ENCODE data around the gene PKM.

Gene PKM

DNA sequence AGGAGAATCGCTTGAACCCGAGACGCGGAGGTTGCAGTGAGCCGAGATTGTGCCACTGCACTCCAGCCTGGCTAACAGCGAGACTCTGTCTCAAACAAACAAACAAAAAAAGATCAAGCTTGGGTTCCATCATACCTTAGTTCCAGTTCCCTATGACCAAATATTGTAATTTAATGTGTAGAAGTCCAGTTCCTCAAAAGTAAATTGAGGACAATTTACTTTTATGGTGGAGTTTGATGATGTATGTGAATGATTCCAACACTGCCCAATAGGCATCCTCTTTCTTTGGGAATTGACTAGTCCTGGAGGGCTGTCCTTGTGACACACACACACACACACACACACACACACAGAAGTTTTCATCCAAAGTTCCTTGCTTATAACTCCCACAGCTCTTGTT is 2.8 kb upstream of the PKM start:
- DNase-seq, result no peak

DNA sequence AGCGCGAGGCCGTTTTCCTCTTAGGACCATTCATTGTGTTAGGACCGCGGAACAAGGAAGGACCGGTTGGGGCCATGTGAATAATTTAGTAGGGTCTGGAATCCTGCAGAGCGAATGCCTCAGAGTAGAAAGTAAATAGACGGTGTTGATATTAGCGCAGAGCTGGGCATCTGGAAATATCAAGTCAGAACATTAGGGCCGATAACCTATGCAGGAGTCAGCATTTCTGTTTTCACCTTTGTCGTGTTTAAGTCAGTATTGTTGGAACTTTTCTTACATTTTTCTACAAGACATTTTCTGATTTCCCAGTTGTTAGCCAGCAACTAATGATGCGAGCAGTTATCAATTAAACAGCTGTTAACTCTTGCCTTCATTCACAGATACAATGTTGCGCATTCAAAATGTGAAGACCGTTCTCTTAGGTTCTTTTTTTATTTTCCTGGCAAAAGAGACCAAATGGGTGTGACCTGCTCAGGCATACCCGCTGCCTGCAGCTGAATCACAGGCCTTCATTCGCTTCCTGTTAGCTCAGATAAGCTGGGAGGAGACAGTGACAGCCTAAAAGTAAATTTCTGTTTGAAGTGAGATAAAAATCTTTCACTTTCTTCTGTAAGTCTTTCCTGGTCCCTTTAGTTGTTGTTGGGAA is 966 bp upstream of the PKM start:
- DNase-seq, result peak; percentile 81

DNA sequence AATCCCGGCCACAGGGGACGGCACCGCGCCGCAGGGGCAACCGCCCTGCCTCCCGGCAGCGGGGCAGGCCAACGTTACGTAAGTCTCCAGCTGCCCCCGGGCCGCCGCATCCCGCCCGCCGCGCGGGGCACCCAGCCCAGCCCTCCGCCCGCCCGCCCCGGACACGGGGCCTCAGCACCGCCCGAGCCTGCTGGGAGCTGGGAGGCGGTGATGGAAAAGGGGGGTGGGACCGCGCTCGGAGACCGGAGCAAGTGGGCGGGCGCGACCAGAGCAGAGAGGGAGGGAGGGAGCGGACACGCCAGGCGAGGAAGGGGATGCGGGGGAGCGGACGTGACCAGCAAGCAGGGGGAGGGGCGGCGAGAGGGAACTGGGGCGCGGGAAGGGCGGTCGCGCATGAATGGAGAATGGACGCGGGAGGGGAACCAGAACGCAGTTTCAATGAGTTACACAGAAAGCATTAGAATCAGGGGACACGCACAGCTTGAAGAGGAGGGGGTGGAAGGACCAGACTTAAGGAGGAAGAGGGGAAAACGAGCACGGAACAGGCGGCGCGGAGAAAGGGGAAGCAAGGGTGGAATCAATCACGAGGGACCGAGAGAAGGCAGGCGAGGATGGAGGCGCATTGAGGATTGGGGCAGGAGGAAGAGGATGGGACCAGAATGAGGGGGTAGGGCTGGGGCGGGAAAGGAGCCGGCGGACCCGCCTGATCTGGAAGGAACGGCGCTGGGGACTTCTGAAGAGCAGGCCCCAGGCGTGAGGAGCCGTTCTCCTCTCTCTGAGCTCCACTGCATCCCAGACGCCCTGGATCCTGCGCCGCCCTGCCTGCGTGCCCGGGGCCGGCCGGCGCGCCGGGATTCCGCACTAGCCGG is 559 bp downstream of the PKM start:
- peak; percentile 95 for DNase-seq

DNA sequence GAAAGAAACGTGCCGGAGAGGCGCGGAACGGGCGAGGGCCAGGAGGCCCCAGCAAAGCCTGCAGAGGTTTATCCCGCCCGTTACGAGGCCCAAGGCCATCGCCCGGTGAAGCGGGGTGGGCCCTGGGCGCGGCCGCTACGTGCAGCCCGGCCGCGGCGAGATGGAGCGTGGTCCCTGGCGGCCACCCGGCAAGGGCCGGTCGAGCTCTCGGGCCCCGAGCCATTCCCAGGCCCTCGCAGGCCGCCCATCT is 1.1 kb downstream of the PKM start:
- no peak for DNase-seq

DNA sequence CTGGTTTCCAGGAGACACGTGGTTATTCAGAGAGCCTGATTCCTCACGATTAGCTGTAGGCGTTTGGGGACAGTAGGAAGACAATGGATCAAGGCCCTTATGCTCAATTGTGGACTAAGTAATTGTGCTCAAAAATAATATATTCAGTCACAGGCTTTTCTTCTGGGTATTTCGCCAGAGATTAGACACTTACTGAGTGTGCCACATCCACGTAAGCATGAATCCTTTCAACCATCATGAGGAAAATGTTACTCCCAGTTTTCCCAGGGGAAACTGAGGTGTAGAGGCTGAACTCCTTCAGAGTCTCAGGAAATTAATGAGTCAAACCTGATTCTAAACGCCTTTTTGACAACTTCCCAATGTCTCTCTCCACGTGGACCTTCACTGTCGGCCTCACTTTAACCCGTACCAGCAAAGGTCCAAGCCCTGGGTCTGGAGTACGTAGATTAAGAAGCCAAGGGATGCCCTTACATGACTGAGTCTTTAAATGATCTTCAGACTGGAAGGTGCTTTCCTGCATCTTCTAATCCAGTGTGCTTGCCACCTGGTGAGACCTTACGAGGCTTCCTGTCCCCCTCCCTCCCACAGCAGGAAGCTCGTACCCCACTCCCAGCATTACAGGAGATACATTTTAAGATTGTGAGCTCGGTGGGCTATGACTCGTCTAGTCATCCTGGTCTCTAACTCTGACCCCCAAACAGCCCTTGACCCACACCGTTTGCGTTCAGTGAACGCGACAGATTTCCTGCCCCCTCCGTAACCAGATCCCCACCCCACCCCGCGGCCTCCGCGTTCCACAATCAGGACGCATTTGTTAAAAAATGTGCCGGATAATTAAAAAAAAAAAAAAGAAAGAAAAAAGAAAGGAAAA is 1.7 kb downstream of the PKM start:
- DNase-seq, result no peak

DNA sequence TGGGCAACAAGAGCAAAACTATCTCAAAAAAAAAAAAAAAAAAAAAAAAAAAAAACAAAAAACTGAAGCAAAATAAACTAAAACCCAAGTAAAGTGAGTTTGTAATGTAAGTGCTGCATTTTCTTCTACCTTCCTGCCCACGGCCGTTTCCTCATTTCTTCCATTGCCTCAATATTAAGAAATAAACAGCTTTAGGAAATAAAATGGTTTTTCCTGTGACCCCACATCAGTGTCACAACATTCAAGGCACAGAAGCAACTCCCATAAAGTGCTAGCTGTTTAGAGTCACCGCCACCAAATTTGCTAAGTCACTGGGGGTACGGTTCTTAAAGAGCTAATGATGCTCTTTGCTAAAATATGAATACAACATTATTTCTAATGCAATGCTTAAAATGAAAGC is 3.3 kb downstream of the PKM start:
- no peak for DNase-seq

DNA sequence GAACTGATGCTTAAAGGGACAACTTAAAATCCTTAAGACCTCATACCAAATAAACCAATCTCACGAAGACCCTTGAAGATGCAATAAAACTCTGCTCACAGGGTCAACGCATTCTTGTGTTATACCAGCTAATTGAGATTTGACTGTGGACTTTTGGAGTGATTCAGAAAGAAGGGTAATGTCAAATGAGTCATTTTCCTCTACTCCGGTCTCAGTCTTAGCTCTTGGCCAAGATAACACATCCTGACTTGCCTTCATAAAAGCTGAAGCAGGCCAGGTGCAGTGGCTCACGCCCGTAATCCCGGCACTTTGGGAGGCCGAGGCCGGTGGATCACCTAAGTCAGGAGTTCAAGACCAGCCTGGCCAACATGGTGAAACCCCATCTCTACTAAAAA is 3.8 kb downstream of the PKM start:
- DNase-seq, result peak; percentile 90

DNA sequence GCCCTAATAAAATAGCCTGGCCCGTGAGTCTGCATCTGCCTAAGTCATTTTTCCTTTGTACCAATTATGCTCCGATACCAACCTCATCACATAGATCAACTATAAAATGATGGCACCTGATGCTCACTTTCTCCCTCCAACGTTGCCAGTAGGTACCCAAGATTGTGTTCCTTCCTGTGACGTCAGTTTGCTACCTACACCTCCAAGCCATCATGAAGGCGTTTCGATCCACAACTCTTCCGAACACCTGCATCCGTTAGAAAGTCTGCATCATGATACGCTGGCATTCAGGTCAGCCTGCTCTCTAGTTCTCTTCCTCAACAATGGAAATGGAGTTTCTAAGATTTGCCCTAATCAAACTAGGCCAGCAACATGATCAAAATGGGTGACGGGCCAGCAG is 7.7 kb downstream of the PKM start:
- DNase-seq, result no peak

DNA sequence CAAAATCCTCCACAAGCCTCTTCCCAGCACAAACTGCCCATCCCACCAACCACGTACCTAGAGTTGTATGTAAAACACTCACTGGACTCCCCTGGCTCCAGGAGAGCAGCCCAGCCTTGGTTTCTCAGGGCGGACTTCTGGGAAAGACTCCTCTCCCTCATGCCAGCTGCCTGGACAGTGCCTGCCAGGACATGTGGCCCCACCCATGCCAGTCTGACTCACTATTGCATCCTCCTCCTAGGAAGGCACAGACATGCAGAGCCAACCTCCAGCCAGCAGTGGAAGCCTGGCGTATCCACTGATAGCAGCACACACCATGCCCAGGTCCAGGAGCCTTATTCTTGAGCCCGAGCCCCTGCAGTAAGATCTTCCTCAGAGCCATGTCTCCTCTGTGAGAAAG is 8.6 kb downstream of the PKM start:
- no peak for DNase-seq

DNA sequence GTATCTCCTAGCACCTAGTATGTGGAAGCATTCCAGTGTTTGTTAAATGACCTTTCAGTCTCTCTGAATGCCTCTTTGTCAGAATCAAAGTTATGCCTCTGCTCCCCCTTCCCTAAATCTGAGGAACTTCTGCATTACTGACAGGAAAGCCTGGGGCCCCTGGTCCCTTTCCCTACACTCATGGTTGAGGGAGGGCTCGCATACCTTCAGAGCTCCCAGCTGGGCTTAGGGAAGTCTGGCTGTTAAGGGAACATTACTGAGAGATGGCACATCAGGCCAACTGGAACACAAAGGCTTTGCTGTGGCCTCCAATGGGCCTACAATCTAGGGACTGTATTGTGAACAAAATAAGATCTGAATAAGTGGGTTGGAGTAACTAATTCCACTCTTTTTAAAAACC is 10.3 kb downstream of the PKM start:
- DNase-seq, result no peak

DNA sequence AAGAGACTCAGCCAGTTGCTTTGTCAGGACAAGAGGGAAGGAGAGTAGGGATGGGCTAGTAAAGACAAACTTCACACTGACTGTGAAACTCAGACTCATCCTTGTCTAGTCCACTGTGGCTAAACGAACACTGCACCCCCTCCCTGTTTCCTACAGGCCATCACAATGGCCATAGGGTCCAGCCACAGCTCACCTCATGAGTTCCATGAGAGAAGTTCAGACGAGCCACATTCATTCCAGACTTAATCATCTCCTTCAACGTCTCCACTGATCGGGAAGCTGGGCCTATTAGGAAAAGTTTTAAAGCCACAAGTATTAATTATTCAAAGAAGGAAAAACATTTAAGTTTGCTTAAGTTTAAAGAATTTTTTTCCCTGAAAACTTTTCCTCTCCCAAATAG is 13.8 kb downstream of the PKM start:
- no peak for DNase-seq

DNA sequence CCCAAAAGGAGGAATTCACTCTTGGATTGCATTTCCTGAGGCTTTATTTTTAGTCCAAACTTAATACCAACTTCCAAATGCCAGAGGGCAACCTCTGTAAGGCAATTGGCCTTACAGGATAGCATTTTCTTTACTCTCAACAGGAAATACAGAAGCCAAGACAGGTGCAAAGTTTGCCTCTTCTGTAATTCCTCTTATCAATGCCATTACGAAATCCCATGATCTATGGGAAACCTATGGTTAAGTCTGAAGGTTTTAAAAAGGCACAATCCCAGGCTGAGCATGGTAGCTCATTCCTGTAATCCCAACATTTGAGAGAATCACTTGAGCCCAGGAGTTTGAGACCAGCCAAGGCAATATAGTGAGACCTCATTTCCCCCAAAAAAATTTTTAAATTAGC is 14.9 kb downstream of the PKM start:
- DNase-seq, result no peak

DNA sequence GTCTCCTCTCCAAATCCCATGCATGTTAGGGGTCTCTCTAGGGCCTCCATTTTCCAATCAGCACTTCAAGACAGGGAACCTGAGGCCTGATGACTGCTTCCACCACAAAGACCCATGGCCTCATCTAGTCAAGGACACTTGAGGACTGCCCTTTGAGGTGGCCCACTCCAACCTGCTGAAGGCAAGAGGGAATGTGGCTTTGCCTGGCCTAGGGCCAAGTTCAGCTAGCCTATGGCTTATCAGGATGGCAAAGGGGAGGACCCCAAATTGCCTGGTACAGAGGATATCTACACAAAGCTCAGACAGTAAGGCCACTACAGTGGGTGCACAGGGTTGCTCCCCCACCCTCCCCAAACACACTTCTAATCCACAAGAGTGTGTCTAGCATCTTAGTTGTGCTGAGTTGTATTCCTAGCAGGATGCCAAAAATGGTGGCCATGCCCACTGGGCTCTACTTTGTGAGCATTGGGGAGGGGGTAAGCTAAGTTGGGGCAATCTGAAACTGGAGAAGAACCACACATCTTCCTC is 23.4 kb downstream of the PKM start:
- DNase-seq, result no peak

DNA sequence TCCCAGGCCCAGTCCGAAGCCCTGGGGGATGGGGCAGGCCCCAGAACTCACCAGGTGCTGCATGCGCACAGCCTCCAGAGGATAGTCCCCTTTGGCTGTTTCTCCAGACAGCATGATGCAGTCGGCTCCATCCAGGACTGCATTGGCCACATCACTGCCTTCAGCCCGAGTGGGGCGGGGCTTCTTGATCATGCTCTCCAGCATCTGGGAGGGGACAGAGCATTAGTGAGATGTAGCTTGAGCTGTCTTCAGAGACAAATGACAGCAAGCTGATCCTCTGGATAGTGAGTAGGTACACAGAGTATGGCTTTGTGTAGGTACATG is 24.4 kb downstream of the PKM start:
- no peak for DNase-seq

DNA sequence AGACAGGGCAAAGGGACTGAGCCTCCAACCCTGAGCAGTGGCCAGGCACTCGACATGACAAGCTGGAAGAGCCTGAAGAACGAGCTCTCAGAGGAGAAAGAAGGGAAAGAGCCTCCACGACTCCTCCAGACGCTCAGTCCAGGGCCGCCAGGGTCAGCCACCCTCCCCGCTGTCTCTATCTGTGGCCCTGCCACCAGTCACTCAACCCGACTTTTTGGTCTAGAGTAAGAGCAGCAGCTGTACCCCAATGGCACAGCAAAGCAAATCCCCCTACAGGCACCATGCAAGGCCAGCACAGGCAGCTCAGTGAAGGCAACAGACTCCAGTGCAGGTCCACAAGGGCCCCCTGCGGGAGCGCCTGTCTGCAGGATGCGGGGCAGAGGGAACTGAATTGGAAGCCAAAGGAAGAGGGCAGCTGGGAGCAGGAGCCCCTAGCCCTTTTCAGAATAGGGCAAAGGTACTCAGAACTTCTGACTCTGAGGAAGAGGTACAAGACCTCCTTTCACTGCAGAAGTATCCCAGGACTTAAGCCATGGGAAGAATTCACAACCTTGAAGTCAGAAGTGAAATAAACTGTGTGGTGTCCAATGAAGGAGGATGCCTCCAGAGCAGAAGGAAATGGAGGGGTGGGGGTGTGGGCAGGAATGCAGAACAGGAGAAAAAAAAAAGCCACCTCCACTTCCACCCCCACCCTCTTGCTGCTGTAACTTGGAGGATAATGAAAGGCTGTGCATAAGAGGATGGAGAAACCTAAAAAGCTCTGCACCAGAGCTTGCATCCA is 24.9 kb downstream of the PKM start:
- DNase-seq, result no peak

DNA sequence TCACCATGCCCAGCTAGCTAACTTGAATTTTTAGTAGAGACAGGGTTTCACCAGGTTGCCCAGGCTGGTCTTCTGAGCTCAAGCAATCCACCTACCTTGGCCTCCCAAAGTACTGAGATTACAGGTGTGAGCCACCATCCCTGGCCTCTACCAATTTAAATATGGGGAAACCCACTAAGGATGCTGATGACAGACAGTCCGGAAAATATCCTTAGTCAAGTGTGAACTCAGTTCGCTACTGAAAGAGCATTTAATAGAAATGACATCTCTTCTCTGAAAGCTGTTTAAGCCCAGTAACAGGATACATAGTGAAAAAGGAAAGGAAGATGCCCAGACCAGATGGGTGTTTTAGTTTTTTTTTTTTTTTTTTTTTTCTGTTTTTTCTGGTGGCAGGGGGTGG is 25.7 kb downstream of the PKM start:
- no peak for DNase-seq

DNA sequence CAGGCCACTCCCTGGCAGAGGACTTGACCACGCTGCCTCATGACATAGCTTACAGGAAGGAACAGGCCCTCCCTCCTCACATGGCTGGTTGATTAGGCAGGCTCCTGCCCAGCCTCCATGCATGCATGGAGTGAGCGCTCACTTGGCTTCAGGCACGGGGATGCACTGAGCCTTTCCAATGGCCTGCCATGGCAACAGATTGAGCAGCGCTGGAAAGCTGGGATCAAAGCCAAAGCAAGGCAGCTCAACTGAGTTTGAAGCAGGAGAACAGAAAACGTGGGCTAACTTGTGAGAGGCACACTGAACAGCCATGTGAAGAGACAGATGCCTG is 27.5 kb downstream of the PKM start:
- DNase-seq, result peak; percentile 73

DNA sequence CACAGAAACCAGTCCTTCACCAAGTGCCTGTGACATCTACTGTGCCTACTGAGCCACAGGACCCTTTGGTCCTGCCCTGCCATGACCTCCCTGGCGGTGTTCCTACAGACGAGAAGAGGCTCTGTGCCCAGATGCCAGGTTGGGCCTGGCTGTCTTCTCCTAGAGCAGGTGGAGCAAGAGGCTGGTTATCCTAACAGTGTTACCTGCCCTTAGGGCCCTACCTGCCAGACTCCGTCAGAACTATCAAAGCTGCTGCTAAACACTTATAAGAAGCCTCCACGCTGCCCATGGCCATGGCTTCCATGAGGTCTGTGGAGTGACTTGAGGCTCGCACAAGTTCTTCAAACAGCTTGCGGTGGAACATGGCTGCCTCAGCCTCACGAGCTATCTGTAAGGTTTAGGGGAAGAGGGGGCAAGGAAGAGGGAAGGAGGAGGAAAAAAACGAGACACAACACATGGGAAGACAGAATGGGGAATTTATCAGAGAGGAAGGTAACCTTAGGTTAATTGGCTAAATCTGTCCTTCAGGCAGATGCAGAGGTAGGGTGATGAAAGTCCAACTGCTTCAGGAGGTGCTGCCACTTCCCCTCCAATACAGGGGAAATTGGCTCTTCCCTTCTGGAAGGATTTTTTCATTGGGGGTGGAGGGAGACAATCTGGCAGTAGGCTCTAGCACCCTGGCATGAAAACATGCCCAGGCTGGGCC is 28.0 kb downstream of the PKM start:
- DNase-seq, result no peak

DNA sequence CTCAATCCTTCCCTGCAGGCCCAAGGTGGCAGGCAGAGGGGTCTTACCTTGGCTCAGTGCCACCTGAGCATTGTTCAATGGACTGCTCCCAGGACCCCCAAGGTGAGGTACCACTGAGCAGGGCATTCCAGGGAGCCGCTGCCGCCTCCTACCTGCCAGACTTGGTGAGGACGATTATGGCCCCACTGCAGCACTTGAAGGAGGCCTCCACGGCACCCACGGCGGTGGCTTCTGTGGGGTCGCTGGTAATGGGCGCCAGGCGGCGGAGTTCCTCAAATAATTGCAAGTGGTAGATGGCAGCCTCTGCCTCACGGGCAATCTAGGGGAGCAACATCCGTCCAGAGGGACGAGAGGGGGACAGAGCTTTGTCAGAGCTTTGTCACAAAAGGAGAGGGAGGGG is 28.7 kb downstream of the PKM start:
- no peak for DNase-seq

DNA sequence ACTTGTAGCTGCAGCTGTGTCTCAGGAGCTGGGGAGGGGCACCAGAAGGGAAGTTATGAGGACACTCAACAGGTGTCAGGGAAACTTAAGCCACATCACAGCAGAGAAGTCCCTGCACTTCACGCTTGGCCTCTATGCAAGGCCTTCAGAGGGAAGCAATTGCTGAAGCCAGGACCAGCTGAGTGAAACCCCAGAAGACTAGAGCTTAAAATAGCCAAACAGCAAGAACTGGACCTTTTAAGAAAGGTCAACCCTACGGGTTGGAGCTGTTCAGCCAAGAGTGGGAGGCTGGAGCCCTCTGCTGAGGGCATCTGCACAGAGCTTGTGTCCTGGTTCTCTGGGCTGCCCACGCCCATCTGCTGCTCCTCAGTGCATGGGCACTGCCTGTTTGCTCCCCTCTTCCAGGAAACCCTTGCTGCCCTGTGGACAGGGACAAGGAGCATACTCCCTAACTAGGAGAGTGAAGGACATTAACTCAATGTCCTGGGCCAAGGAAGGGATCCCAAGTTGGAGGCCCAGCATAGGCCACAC is 29.5 kb downstream of the PKM start:
- DNase-seq, result no peak

DNA sequence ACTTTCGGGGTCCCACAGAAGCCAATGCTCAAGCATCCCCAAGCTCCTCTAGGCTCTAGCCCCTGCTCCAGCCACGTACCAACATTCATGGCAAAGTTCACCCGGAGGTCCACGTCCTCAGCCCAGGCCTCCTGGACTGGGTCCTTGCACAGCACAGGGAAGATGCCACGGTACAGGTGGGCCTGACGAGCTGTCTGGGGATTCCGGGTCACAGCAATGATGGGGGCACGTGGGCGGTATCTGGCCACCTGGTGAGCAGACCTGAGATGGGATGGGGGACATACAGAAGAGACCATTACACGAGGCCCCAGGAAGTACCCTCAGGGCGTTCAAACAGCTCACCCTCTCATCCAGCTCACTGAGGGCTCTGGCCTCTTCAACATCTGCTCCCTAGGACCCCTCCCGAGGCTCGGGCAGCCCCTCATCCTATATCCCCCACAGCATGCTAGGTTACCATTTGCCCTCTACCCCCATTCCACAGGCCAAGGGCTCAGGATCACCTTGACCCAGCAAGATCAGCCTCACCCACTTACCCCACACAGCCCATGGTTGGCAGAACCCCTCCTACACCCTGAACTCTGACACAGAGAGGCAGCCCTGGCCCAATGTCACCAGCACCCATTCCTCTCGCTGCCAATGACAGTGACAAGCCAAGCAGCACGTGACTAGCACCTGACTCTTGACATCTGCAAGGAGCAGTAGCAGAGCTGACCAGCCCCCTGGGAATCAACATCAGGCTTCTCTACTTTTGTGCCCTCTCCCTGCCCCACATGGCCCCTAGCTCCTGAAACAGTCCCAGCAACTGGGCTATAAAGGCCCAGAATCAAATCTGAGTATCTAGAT is 30.4 kb downstream of the PKM start:
- no peak for DNase-seq

Data from fibroblast of skin of right biceps (primary cell).